ENCODE results near the gene CHTF8.

GRCh38 chr16:69108905-69109252 is 23.5 kb downstream of the CHTF8 start:
- no peak for TF ChIP-seq EZH2 (IDR thresholded peaks at IDR 0.05; ENCODE audit: insufficient read depth, poor library complexity, severe bottlenecking)
- TF ChIP-seq EZH2phosphoT487 (IDR thresholded peaks at IDR 0.05; ENCODE audit: insufficient read depth, low read depth): no peak
